Measurements from ENCODE around the gene STRADA.

The STRADA gene

GRCh38 chr17:63741408-63742173 lies at the start of gene STRADA:
STRADA (minus strand) TSS chr17:63741799; CDS start chr17:63728369, 13,430 bp downstream.
- Histone ChIP-seq H3K27ac (peak within 1 kb of the TSS; percentile 90), H3K27me3 (no peaks in the 10 kb centered on the region), H3K4me3 (peak within 1 kb of the TSS; percentile 73 to 88), H3K4me1 (peaks cover 0 to 18% (median 8%) of the 10 kb centered on the region in 4 donors), H3K9me3 (no peaks in the 10 kb centered on the region), H3K36me3 (peaks cover 10 to 20% (median 12%) of the 10 kb centered on the region in 3 donors)
- intact Hi-C loops (cut with DNase I; ENCODE audit: low total_unique reads): no loop called here
- DNase-seq: peak; percentile 98 to 99
- TF ChIP-seq CTCF (IDR thresholded peaks at IDR 0.05): no peak

GRCh38 chr17:63790057-63790456 lies 48.5 kb upstream of the STRADA start:
- Histone ChIP-seq H3K9me3 (no peaks in the 10 kb centered on the region), H3K36me3 (peaks cover 48 to 88% (median 75%) of the 10 kb centered on the region in 3 donors), H3K27ac (no peak overlapping the region), H3K27me3 (no peaks in the 10 kb centered on the region), H3K4me1 (peaks cover 0 to 4% (median 0%) of the 10 kb centered on the region in 4 donors), H3K4me3 (no peak overlapping the region)
- intact Hi-C loops (cut with DNase I; ENCODE audit: low total_unique reads): no loop called here
- TF ChIP-seq CTCF (IDR thresholded peaks at IDR 0.05): no peak
- DNase-seq: no peak

GRCh38 chr17:63786971-63787711 lies 45.5 kb upstream of the STRADA start:
- Histone ChIP-seq H3K9me3 (no peaks in the 10 kb centered on the region), H3K27me3 (no peaks in the 10 kb centered on the region), H3K27ac (no peak overlapping the region), H3K4me3 (no peak overlapping the region), H3K36me3 (peaks cover 29 to 64% (median 49%) of the 10 kb centered on the region in 3 donors), H3K4me1 (peaks cover 0 to 13% (median 4%) of the 10 kb centered on the region in 4 donors)
- intact Hi-C loops (cut with DNase I; ENCODE audit: low total_unique reads): no loop called here
- TF ChIP-seq CTCF (IDR thresholded peaks at IDR 0.05): no peak
- no peak for DNase-seq

- Histone ChIP-seq H3K4me3 (no peak overlapping the region), H3K9me3 (no peaks in the 10 kb centered on the region), H3K36me3 (peaks cover 29 to 56% (median 38%) of the 10 kb centered on the region in 3 donors), H3K27ac (no peak overlapping the region), H3K27me3 (no peaks in the 10 kb centered on the region), H3K4me1 (peaks cover 0 to 14% (median 5%) of the 10 kb centered on the region in 4 donors)
- no peak for TF ChIP-seq CTCF (IDR thresholded peaks at IDR 0.05)
- DNase-seq: no peak
- intact Hi-C loops (cut with DNase I; ENCODE audit: low total_unique reads): no loop called here
Measured at GRCh38 chr17:63786117-63786516, 44.5 kb upstream of the STRADA start.

GRCh38 chr17:63785556-63785955 lies 44.0 kb upstream of the STRADA start:
- Histone ChIP-seq H3K4me1 (peaks cover 0 to 19% (median 7%) of the 10 kb centered on the region in 4 donors), H3K9me3 (no peaks in the 10 kb centered on the region), H3K36me3 (peaks cover 28 to 51% (median 34%) of the 10 kb centered on the region in 3 donors), H3K27me3 (no peaks in the 10 kb centered on the region), H3K27ac (no peak overlapping the region), H3K4me3 (no peak overlapping the region)
- no peak for DNase-seq
- TF ChIP-seq CTCF (IDR thresholded peaks at IDR 0.05): no peak
- intact Hi-C loops (cut with DNase I; ENCODE audit: low total_unique reads): no loop called here

Data from tibial artery (tissue), 4 donors.